GM12878 (cell line): ENCODE results near the gene COIL. TPM values are rescaled to one million over a fixed set of nuclear protein-coding genes. Genes with fewer than 3 reads are reported as not detected.

Experiments used
- ATAC-seq: fragments of 200-7000 bp; cut with Tn5 transposase; 3 replicates; pipeline ENCODE4 v1.9.1; 2020; ENCODE audit warnings: mild to moderate bottlenecking, moderate library complexity
- BruUV-seq: library from RNA; stranded (reverse); fragments of 400-500 nt; replicated peaks from 2 replicates; lab custom pipeline; 2021; lab: Mats Ljungman, UMichigan
- CTCF ChIA-PET: fragments of 300-600 bp; sonication (Branson Sonifier 250); formaldehyde crosslinking; extraction: SDS; loops from one replicate; lab custom pipeline; 2021; ENCODE audit warnings: inconsistent platforms; lab: Yijun Ruan, JAX
- POLR2A ChIA-PET: fragments of 350-600 bp; formaldehyde crosslinking; extraction: SDS; loops from one replicate; lab custom pipeline; 2021; ENCODE audit warnings: inconsistent platforms; lab: Charles Lee
- RAD21 ChIA-PET: fragments of 300-600 bp; sonication (Branson Sonifier 250); formaldehyde crosslinking; loops from one replicate; lab custom pipeline; 2023; ENCODE audit warnings: antibody characterized with exemption; ENCODE audit not compliant: unreplicated experiment; lab: Charles Lee
- SMC1A ChIA-PET: fragments of 300-600 bp; sonication (Branson Sonifier 250); formaldehyde crosslinking; loops from one replicate; lab custom pipeline; 2023; ENCODE audit not compliant: unreplicated experiment, uncharacterized antibody; lab: Charles Lee
- DNase-seq: peaks from one replicate; pipeline ENCODE4 v3.0.0-alpha.2; 2011; ENCODE audit warnings: low read depth, low spot score
- FAIRE-seq: peaks from 3 replicates; lab custom pipeline; 2011; peaks lifted over from hg19 to GRCh38; lab: Jason Lieb, UNC
- H2AFZ ChIP-seq: 2 replicates; pipeline ENCODE4 v1.6.0; 2011; ENCODE audit warnings: low read depth, low read length, control low read depth; ENCODE audit not compliant: control insufficient read depth
- H3K27ac ChIP-seq: 2 replicates; pipeline ENCODE4 v1.5.1; 2011; ENCODE audit warnings: control low read depth; ENCODE audit not compliant: control insufficient read depth, insufficient read depth
- H3K27me3 ChIP-seq, 2 experiments: replicated peaks in 1 of 2; 2 replicates each; pipeline versions ENCODE4 v1.6.0 to v1.6.1; 2011; ENCODE audit warnings: low read length in 1 of 2; ENCODE audit not compliant: control insufficient read depth in 2 of 2, insufficient read depth in 2 of 2
- H3K36me3 ChIP-seq, 2 experiments: 2 replicates each; pipeline ENCODE4 v1.5.1; 2011; ENCODE audit warnings: low read length in 1 of 2; ENCODE audit not compliant: control insufficient read depth in 2 of 2, insufficient read depth in 2 of 2
- H3K4me1 ChIP-seq: 2 replicates; pipeline ENCODE4 v1.6.1; 2011; ENCODE audit warnings: mild to moderate bottlenecking, low read length, moderate library complexity, mixed read lengths; ENCODE audit not compliant: control insufficient read depth, insufficient read depth
- H3K4me2 ChIP-seq: 2 replicates; pipeline ENCODE4 v1.6.0; 2011; ENCODE audit warnings: control low read depth; ENCODE audit not compliant: control insufficient read depth, insufficient read depth
- H3K4me3 ChIP-seq: fragments of 200-600 bp; sonication (generic); 2 replicates; pipeline ENCODE4 v1.5.1; 2016
- H3K79me2 ChIP-seq: 2 replicates; pipeline ENCODE4 v1.6.0; 2011; ENCODE audit warnings: low read length; ENCODE audit not compliant: control insufficient read depth, insufficient read depth
- H3K9ac ChIP-seq: 2 replicates; pipeline ENCODE4 v1.8.0; 2011; ENCODE audit warnings: low read length, control low read depth, mixed read lengths; ENCODE audit not compliant: control insufficient read depth, insufficient read depth
- H3K9me3 ChIP-seq: replicated peaks from 3 replicates; pipeline ENCODE4 v1.5.1; 2011; ENCODE audit warnings: mild to moderate bottlenecking, low read length; ENCODE audit not compliant: control insufficient read depth, insufficient read depth
- H4K20me1 ChIP-seq: 2 replicates; pipeline ENCODE4 v1.6.0; 2011; ENCODE audit not compliant: control insufficient read depth, insufficient read depth
- FOXK2 ChIP-seq: fragments of 450-650 bp; IDR thresholded peaks from 2 replicates; pipeline ENCODE4 v1.6.1; 2017; ENCODE audit warnings: mild to moderate bottlenecking, moderate library complexity
- KAT2A ChIP-seq: conservative IDR thresholded peaks from 2 replicates; pipeline ENCODE4 v1.6.1; 2011; ENCODE audit warnings: low read depth, low read length; ENCODE audit not compliant: control insufficient read depth
- LARP7 ChIP-seq: fragments of 450-650 bp; IDR thresholded peaks from 2 replicates; pipeline ENCODE4 v1.6.1; 2017; ENCODE audit warnings: mild to moderate bottlenecking
- MTA3 ChIP-seq: IDR thresholded peaks from 2 replicates; pipeline ENCODE4 v1.6.1; 2012; ENCODE audit warnings: low read length, inconsistent platforms, borderline replicate concordance
- MXI1 ChIP-seq: fragments of 150-350 bp; IDR thresholded peaks from 2 replicates; pipeline ENCODE4 v1.6.1; 2011; ENCODE audit warnings: low read depth, mild to moderate bottlenecking, inconsistent platforms, low read length, improper control_type of control experiment
- NFXL1 ChIP-seq: fragments of 450-650 bp; IDR thresholded peaks from 2 replicates; pipeline ENCODE4 v1.6.1; 2017; ENCODE audit warnings: antibody characterized with exemption, mild to moderate bottlenecking, borderline replicate concordance
- NFYA ChIP-seq: IDR thresholded peaks from 2 replicates; pipeline ENCODE4 v1.6.1; 2011; ENCODE audit warnings: low read depth, mild to moderate bottlenecking, low read length, improper control_type of control experiment, borderline replicate concordance
- PAX5 ChIP-seq: IDR thresholded peaks from 2 replicates; pipeline ENCODE4 v1.6.1; 2011; ENCODE audit warnings: low read depth, low read length, borderline replicate concordance
- whole genome bisulfite sequencing: methylation state at CpG from one replicate; pipeline ENCODE4 v1.1.6; 2016; ENCODE audit warnings: low lambda C conversion rate; ENCODE audit not compliant: insufficient replicate concordance, insufficient coverage; ENCODE audit errors: missing lambda C conversion rate; 5-methylcytosine and 5-hydroxymethylcytosine counted together
- in situ Hi-C: fragments of 300-500 bp; cut with MboI; formaldehyde crosslinking; loops from 9 replicates; pipeline ENCODE4 v1.14.3; 2018; ENCODE audit warnings: mixed read lengths
- intact Hi-C: fragments of 100-400 bp; cut with micrococcal nuclease; formaldehyde crosslinking; loops from one replicate; pipeline ENCODE4 v1.14.2; 2022; ENCODE audit not compliant: unreplicated experiment
- polyA plus RNA-seq, 11 experiments: library from polyadenylated mRNA; depleted of rRNA in 4 of 11; unstranded in 6 of 11; stranded (reverse) in 5 of 11; fragments of >200 nt; fragmentation: Nextera tagmentation in 4 of 11; fragmentation: Illumina TruSeq in 1 of 11; extraction: Ambion mirVana in 4 of 11; extraction: Trizol in 1 of 11; gene quantifications; 1 replicate in 1 of 11; 2 replicates in 10 of 11; pipeline versions ENCODE4 v1.2.1 to v1.2.3, GENCODE V29; 2011 to 2016; ENCODE audit warnings: inconsistent platforms in 2 of 11, missing spikeins in 2 of 11, low read depth in 1 of 11
- total RNA-seq, 4 experiments: library from RNA; depleted of rRNA in 3 of 4; stranded (reverse); fragments of >200 nt in 3 of 4; fragmentation: Illumina TruSeq in 1 of 4; extraction: Trizol in 1 of 4; gene quantifications; 2 replicates each; pipeline versions ENCODE4 v1.2.1 to v1.2.3, GENCODE V29; 2013 to 2021
- TF ChIP-seq, protein P1 (sequence below): fragments of 450-650 bp; IDR thresholded peaks from 2 replicates; pipeline ENCODE4 v1.6.1; 2017; ENCODE audit warnings: mild to moderate bottlenecking, low read depth, inconsistent platforms; ENCODE audit not compliant: poor library complexity, severe bottlenecking
- TF ChIP-seq, protein P2 (sequence below): IDR thresholded peaks from 2 replicates; pipeline ENCODE4 v1.6.1; 2011; ENCODE audit warnings: low read depth, mild to moderate bottlenecking, low read length, moderate library complexity, borderline replicate concordance; ENCODE audit errors: extremely low read depth

Gene COIL
- total and polyA plus RNA-seq, 10 of the 15 experiments (the other 5 are each of a cell fraction or from before 2014, with no cell fraction given) = 13.7 to 24.3 (median 17.4) TPM

DNA sequence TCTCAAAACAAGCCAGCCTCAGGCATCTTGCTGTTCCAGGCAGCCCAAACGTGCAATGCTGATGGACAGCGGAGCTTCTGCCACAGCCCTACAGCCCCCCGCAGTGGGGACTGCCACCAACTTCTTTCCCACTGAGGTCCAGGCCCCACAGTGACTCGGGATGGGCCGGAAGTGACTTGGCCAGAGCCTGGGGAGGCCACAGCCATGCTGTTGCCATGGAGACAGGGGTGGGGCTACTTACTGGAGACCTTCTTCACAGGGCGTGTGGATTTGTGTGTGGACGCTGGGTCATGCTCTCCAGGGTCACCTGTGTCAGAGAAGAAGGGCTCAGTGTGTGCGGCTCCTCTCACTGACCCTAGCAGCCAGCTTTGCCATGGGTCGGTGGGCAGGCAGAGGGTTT is 62.0 kb downstream of the COIL start:
- TF ChIP-seq FOXK2 (no peak), LARP7 (no peak), NFXL1 (no peak), MTA3 (no peak), NFYA (no peak), KAT2A (no peak), MXI1 (no peak), PAX5 (no peak)
- TF ChIP-seq, protein P1, sequence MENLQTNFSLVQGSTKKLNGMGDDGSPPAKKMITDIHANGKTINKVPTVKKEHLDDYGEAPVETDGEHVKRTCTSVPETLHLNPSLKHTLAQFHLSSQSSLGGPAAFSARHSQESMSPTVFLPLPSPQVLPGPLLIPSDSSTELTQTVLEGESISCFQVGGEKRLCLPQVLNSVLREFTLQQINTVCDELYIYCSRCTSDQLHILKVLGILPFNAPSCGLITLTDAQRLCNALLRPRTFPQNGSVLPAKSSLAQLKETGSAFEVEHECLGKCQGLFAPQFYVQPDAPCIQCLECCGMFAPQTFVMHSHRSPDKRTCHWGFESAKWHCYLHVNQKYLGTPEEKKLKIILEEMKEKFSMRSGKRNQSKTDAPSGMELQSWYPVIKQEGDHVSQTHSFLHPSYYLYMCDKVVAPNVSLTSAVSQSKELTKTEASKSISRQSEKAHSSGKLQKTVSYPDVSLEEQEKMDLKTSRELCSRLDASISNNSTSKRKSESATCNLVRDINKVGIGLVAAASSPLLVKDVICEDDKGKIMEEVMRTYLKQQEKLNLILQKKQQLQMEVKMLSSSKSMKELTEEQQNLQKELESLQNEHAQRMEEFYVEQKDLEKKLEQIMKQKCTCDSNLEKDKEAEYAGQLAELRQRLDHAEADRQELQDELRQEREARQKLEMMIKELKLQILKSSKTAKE = no peak
- TF ChIP-seq, protein P2, sequence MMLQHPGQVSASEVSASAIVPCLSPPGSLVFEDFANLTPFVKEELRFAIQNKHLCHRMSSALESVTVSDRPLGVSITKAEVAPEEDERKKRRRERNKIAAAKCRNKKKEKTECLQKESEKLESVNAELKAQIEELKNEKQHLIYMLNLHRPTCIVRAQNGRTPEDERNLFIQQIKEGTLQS = no peak
- no peak overlapping the region for H3K9ac ChIP-seq
- SMC1A ChIA-PET = interaction anchor here (0.9 to 1.1 kb wide), 2 partner anchors 9 to 11 kb away, joined by 3 read pairs; no protein-coding TSS in a partner anchor
- H3K27me3 ChIP-seq = no peaks in the 10 kb centered on the region
- no peak overlapping the region for H3K27ac ChIP-seq
- POLR2A ChIA-PET = interaction anchor here (0.5 to 1.4 kb wide), 4 partner anchors 9 to 978 kb away, joined by 3 to 6 read pairs (median 4); partner anchors contain the start of gene TRIM25
- intact Hi-C loops = no loop called here
- peaks cover 58 to 74% of the 10 kb centered on the region in 2 experiments for H3K36me3 ChIP-seq
- H3K9me3 ChIP-seq = no peaks in the 10 kb centered on the region
- H2AFZ ChIP-seq = no peak overlapping the region
- H3K4me2 ChIP-seq = peak overlapping the region; percentile 59; the same call in 1 of the 2 replicates
- ATAC-seq = no peak
- RAD21 ChIA-PET = no interaction called here
- peaks cover 34% of the 10 kb centered on the region for H3K79me2 ChIP-seq
- FAIRE-seq = no peak
- in situ Hi-C loops = no loop called here
- no peak overlapping the region for H3K4me3 ChIP-seq
- WGBS = 85% methylated on average over 8 of the region's 9 CpGs
- H4K20me1 ChIP-seq = peaks cover 18% of the 10 kb centered on the region
- peaks cover 27% of the 10 kb centered on the region for H3K4me1 ChIP-seq
- CTCF ChIA-PET = interaction anchor here (0.8 kb wide), 1 partner anchor 47 kb away, joined by 4 read pairs; no protein-coding TSS in a partner anchor
- TSS peak; percentile 35 for BruUV-seq
- DNase-seq = no peak
